Breast epithelium (tissue), 3 donors: ENCODE measurements around the gene MLC1.

Experiments
- POLR2A ChIP-seq: fragments of 450-650 bp; IDR thresholded peaks from one replicate; pipeline ENCODE4 v1.6.1; 2016; ENCODE audit warnings: antibody characterized with exemption, mild to moderate bottlenecking, moderate library complexity
- POLR2AphosphoS5 ChIP-seq, 3 donors: sonication (generic); formaldehyde crosslinking; IDR thresholded peaks; one replicate each; pipeline ENCODE4 v1.6.1; 2017; ENCODE audit warnings: antibody characterized with exemption in 3 of 3
- TF ChIP-seq, protein P1 (sequence below), 3 donors: fragments of 450-650 bp; IDR thresholded peaks; one replicate each; pipeline ENCODE4 v1.5.1; 2016 to 2017; ENCODE audit warnings: antibody characterized with exemption in 3 of 3, mild to moderate bottlenecking in 3 of 3, moderate library complexity in 3 of 3

DNA sequence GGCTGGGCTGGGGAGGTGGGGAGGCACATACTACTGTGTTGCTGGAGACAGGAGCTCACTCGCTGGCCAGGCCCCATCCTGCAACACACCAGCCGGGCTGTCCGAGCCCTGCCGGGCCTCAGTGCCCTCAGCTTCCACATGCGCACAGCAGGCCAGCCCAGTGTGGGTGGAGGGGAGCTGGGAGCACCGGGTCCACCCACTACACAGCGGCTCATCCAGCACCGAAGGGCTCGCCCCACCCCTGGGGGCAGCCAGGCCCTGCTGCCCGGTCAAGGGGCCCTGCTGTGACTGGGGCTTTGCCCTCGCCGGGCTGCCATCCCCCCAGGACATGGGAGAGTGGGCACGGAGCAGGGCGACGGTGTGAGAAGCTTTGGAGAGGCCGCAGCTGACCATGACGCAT lies 36.4 kb downstream of the MLC1 start:
- TF ChIP-seq, protein P1, sequence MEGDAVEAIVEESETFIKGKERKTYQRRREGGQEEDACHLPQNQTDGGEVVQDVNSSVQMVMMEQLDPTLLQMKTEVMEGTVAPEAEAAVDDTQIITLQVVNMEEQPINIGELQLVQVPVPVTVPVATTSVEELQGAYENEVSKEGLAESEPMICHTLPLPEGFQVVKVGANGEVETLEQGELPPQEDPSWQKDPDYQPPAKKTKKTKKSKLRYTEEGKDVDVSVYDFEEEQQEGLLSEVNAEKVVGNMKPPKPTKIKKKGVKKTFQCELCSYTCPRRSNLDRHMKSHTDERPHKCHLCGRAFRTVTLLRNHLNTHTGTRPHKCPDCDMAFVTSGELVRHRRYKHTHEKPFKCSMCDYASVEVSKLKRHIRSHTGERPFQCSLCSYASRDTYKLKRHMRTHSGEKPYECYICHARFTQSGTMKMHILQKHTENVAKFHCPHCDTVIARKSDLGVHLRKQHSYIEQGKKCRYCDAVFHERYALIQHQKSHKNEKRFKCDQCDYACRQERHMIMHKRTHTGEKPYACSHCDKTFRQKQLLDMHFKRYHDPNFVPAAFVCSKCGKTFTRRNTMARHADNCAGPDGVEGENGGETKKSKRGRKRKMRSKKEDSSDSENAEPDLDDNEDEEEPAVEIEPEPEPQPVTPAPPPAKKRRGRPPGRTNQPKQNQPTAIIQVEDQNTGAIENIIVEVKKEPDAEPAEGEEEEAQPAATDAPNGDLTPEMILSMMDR (IDR thresholded peaks at IDR 0.05): no peak
- TF ChIP-seq POLR2A: no peak
- TF ChIP-seq POLR2AphosphoS5 (IDR thresholded peaks at IDR 0.05): no peak
